Measurements from ENCODE around the gene C10orf105. TPM values are rescaled to one million over a fixed set of nuclear protein-coding genes. Genes with fewer than 3 reads are reported as not detected.

The C10orf105 gene
- total and polyA plus RNA-seq, 2 of the 13 experiments (the other 11 are each of a cell fraction or from before 2014, with no cell fraction given), result not detected

- TF ChIP-seq ZNF18 (CRISPR knock-in tag; IDR thresholded peaks at IDR 0.05; ENCODE audit: insufficient replicate concordance), result peak; percentile 96
- peak; percentile 61 to 74 for TF ChIP-seq NR2F1 (CRISPR knock-in tag; IDR thresholded peaks at IDR 0.05)
- no peak for TF ChIP-seq ZFP36 (IDR thresholded peaks at IDR 0.05; ENCODE audit: borderline replicate concordance, low read depth, low read length, partially characterized antibody)
- 0 out of 2 replicates have a peak, but pooled peaks have one; percentile 21 for TF ChIP-seq ZNF264 (CRISPR knock-in tag; IDR thresholded peaks at IDR 0.05)
- TF ChIP-seq RFX3 (CRISPR knock-in tag; IDR thresholded peaks at IDR 0.05), result peak; percentile 63
- TF ChIP-seq ZNF619 (CRISPR knock-in tag; IDR thresholded peaks at IDR 0.05), result no peak
- TF ChIP-seq ZNF30 (CRISPR knock-in tag; IDR thresholded peaks at IDR 0.05), result no peak
- TF ChIP-seq, protein P1, sequence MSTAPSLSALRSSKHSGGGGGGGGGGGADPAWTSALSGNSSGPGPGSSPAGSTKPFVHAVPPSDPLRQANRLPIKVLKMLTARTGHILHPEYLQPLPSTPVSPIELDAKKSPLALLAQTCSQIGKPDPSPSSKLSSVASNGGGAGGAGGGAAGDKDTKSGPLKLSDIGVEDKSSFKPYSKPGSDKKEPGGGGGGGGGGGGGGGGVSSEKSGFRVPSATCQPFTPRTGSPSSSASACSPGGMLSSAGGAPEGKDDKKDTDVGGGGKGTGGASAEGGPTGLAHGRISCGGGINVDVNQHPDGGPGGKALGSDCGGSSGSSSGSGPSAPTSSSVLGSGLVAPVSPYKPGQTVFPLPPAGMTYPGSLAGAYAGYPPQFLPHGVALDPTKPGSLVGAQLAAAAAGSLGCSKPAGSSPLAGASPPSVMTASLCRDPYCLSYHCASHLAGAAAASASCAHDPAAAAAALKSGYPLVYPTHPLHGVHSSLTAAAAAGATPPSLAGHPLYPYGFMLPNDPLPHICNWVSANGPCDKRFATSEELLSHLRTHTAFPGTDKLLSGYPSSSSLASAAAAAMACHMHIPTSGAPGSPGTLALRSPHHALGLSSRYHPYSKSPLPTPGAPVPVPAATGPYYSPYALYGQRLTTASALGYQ (CRISPR knock-in tag; IDR thresholded peaks at IDR 0.05), result 0 out of 2 replicates have a peak, but pooled peaks have one; percentile 43
- TF ChIP-seq ZNF709 (CRISPR knock-in tag; IDR thresholded peaks at IDR 0.05), result 0 out of 2 replicates have a peak, but pooled peaks have one; percentile 27
- TF ChIP-seq, protein P2, sequence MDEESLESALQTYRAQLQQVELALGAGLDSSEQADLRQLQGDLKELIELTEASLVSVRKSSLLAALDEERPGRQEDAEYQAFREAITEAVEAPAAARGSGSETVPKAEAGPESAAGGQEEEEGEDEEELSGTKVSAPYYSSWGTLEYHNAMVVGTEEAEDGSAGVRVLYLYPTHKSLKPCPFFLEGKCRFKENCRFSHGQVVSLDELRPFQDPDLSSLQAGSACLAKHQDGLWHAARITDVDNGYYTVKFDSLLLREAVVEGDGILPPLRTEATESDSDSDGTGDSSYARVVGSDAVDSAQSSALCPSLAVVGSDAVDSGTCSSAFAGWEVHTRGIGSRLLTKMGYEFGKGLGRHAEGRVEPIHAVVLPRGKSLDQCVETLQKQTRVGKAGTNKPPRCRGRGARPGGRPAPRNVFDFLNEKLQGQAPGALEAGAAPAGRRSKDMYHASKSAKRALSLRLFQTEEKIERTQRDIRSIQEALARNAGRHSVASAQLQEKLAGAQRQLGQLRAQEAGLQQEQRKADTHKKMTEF (CRISPR knock-in tag; IDR thresholded peaks at IDR 0.05), result no peak
- no peak for TF ChIP-seq ZNF432 (CRISPR knock-in tag; IDR thresholded peaks at IDR 0.05; ENCODE audit: borderline replicate concordance)
- no peak for TF ChIP-seq DPF2 (CRISPR knock-in tag; IDR thresholded peaks at IDR 0.05; ENCODE audit: borderline replicate concordance, low read depth)
- peak; percentile 41; the same call in 1 of the 2 replicates for TF ChIP-seq NCOR1 (IDR thresholded peaks at IDR 0.05; ENCODE audit: borderline replicate concordance, low read length)
- 0 out of 2 replicates have a peak, but pooled peaks have one; percentile 41 for TF ChIP-seq ZNF24 (IDR thresholded peaks at IDR 0.05)
- TF ChIP-seq KDM4B (CRISPR knock-in tag; IDR thresholded peaks at IDR 0.05), result 0 out of 2 replicates have a peak, but pooled peaks have one; percentile 32
- TF ChIP-seq ETV5 (CRISPR knock-in tag; IDR thresholded peaks at IDR 0.05; ENCODE audit: borderline replicate concordance), result peak; percentile 51; the same call in 1 of the 2 replicates
- no peak for TF ChIP-seq ZEB1 (IDR thresholded peaks at IDR 0.05; ENCODE audit: insufficient replicate concordance, low read depth)
- 0 out of 2 replicates have a peak, but pooled peaks have one; percentile 21 for TF ChIP-seq HNF4G (IDR thresholded peaks at IDR 0.05; ENCODE audit: borderline replicate concordance, low read depth, low read length)
- no peak for TF ChIP-seq HNF4G (CRISPR knock-in tag; IDR thresholded peaks at IDR 0.05; ENCODE audit: borderline replicate concordance, low read depth)
- peak; percentile 63; the same call in 1 of the 2 replicates for TF ChIP-seq ZNF3 (CRISPR knock-in tag; IDR thresholded peaks at IDR 0.05)
- TF ChIP-seq KDM1A (CRISPR knock-in tag; IDR thresholded peaks at IDR 0.05), result peak; percentile 48; the same call in 1 of the 2 replicates
- TF ChIP-seq KDM5B (CRISPR knock-in tag; IDR thresholded peaks at IDR 0.05; ENCODE audit: borderline replicate concordance), result 0 out of 2 replicates have a peak, but pooled peaks have one; percentile 25
- peak; percentile 98 for TF ChIP-seq TEAD3 (CRISPR knock-in tag; optimal IDR thresholded peaks at IDR 0.05; ENCODE audit: borderline replicate concordance)
- TF ChIP-seq RCOR2 (CRISPR knock-in tag; IDR thresholded peaks at IDR 0.05), result peak; percentile 46; the same call in 1 of the 2 replicates
- 0 out of 2 replicates have a peak, but pooled peaks have one; percentile 39 for TF ChIP-seq JUND (CRISPR knock-in tag; IDR thresholded peaks at IDR 0.05)
- 0 out of 2 replicates have a peak, but pooled peaks have one; percentile 18 for TF ChIP-seq HOXA3 (CRISPR knock-in tag; IDR thresholded peaks at IDR 0.05)
Measured at GRCh38 chr10:71766717-71767419, 47.3 kb upstream of the C10orf105 start (continued).
